Measurements from ENCODE around the gene RRP1.

RRP1 gene

GRCh38 chr21:43808367-43808766 is 19.0 kb downstream of the RRP1 start:
- no peak for TF ChIP-seq CTCF (IDR thresholded peaks at IDR 0.05; ENCODE audit: low read depth, low read length)
- DNase-seq (ENCODE audit: low read depth in 2 of 2) = no peak
- no peak overlapping the region for H3K4me3 ChIP-seq (replicated peaks in 1 of 2; ENCODE audit: low read depth in 2 of 2, low read length in 2 of 2)

- DNase-seq (ENCODE audit: low read depth in 2 of 2) = no peak
- H3K4me3 ChIP-seq (replicated peaks in 1 of 2; ENCODE audit: low read depth in 2 of 2, low read length in 2 of 2) = no peak overlapping the region
- no peak for TF ChIP-seq CTCF (IDR thresholded peaks at IDR 0.05; ENCODE audit: low read depth, low read length)
These were observed 19.5 kb downstream of the RRP1 start for GRCh38 chr21:43808832-43809251.

GRCh38 chr21:43809346-43809799 is 20.0 kb downstream of the RRP1 start:
- no peak overlapping the region for H3K4me3 ChIP-seq (replicated peaks in 1 of 2; ENCODE audit: low read depth in 2 of 2, low read length in 2 of 2)
- no peak for DNase-seq (ENCODE audit: low read depth in 2 of 2)
- TF ChIP-seq CTCF (IDR thresholded peaks at IDR 0.05; ENCODE audit: low read depth, low read length) = no peak

GRCh38 chr21:43809853-43810504 is 20.6 kb downstream of the RRP1 start:
- no peak for DNase-seq (ENCODE audit: low read depth in 2 of 2)
- no peak overlapping the region for H3K4me3 ChIP-seq (replicated peaks in 1 of 2; ENCODE audit: low read depth in 2 of 2, low read length in 2 of 2)
- TF ChIP-seq CTCF (IDR thresholded peaks at IDR 0.05; ENCODE audit: low read depth, low read length) = no peak

- no peak overlapping the region for H3K4me3 ChIP-seq (replicated peaks in 1 of 2; ENCODE audit: low read depth in 2 of 2, low read length in 2 of 2)
- peak; percentile 97 for TF ChIP-seq CTCF (IDR thresholded peaks at IDR 0.05; ENCODE audit: low read depth, low read length)
- DNase-seq (ENCODE audit: low read depth in 2 of 2) = peak; percentile 70 to 71
These were observed 21.3 kb downstream of the RRP1 start for GRCh38 chr21:43810505-43811261.

- DNase-seq (ENCODE audit: low read depth in 2 of 2) = no peak
- no peak for TF ChIP-seq CTCF (IDR thresholded peaks at IDR 0.05; ENCODE audit: low read depth, low read length)
- H3K4me3 ChIP-seq (replicated peaks in 1 of 2; ENCODE audit: low read depth in 2 of 2, low read length in 2 of 2) = no peak overlapping the region
These were observed 22.1 kb downstream of the RRP1 start for GRCh38 chr21:43811262-43812105.
